Stimulated activated CD8-positive, alpha-beta memory T cell treated with anti-CD3 and anti-CD28 coated beads, Interleukin-7, amount 100 ng/mL, for 48 hours (primary cell): Measurements from ENCODE around the gene ADGRB3.
"Not testable (repeated sequence)": the region's sequence is repeated elsewhere in the genome, so short reads cannot be mapped to it uniquely, and the experiment has no call there.

Experiments used
- DNase-seq, 2 donors: peaks; one replicate each; pipeline ENCODE4 v3.0.0-alpha.2; 2020; ENCODE audit warnings: low read depth in 1 of 2; ENCODE audit errors: extremely low read depth in 1 of 2

Gene ADGRB3

GRCh38 chr6:68778356-68779020 lies 143.4 kb downstream of the ADGRB3 start:
- DNase-seq: no peak

- DNase-seq: no peak
Observed at GRCh38 chr6:68779366-68779765, 144.3 kb downstream of the ADGRB3 start.

- not testable (repeated sequence) for DNase-seq
Observed at GRCh38 chr6:68790128-68790527, 155.0 kb downstream of the ADGRB3 start.

GRCh38 chr6:68814976-68815375 lies 179.9 kb downstream of the ADGRB3 start:
- DNase-seq: not testable (repeated sequence)

GRCh38 chr6:68826501-68826900 lies 191.4 kb downstream of the ADGRB3 start:
- no peak for DNase-seq

- DNase-seq: no peak
Observed at GRCh38 chr6:68834551-68834950, 199.5 kb downstream of the ADGRB3 start.

- no peak for DNase-seq
Observed at GRCh38 chr6:68838571-68838970, 203.5 kb downstream of the ADGRB3 start.

- no peak for DNase-seq
Observed at GRCh38 chr6:68852791-68853190, 217.7 kb downstream of the ADGRB3 start.

- DNase-seq: no peak
Observed at GRCh38 chr6:68859233-68859632, 224.2 kb downstream of the ADGRB3 start.

GRCh38 chr6:68868646-68869045 lies 233.6 kb downstream of the ADGRB3 start:
- DNase-seq: no peak

- DNase-seq: no peak
Observed at GRCh38 chr6:68873236-68873635, 238.2 kb downstream of the ADGRB3 start.

GRCh38 chr6:68874747-68875146 lies 239.7 kb downstream of the ADGRB3 start:
- DNase-seq: no peak

GRCh38 chr6:68875403-68875802 lies 240.3 kb downstream of the ADGRB3 start:
- no peak for DNase-seq

GRCh38 chr6:68876792-68877493 lies 241.9 kb downstream of the ADGRB3 start:
- no peak for DNase-seq

- no peak for DNase-seq
Observed at GRCh38 chr6:68880050-68880813, 245.2 kb downstream of the ADGRB3 start.

GRCh38 chr6:68883325-68883724 lies 248.2 kb downstream of the ADGRB3 start:
- not testable (repeated sequence) for DNase-seq

GRCh38 chr6:68891419-68891818 lies 256.3 kb downstream of the ADGRB3 start:
- DNase-seq: no peak

GRCh38 chr6:68892452-68892851 lies 257.4 kb downstream of the ADGRB3 start:
- DNase-seq: no peak

- no peak for DNase-seq
Observed at GRCh38 chr6:68895929-68896328, 260.8 kb downstream of the ADGRB3 start.

GRCh38 chr6:68901044-68901443 lies 266.0 kb downstream of the ADGRB3 start:
- DNase-seq: no peak

GRCh38 chr6:68911334-68911733 lies 276.3 kb downstream of the ADGRB3 start:
- no peak for DNase-seq

- DNase-seq: no peak
Observed at GRCh38 chr6:68911811-68912210, 276.7 kb downstream of the ADGRB3 start.
